ENCODE results near the gene CHTOP. TPM values are rescaled to one million over a fixed set of nuclear protein-coding genes. Genes with fewer than 3 reads are reported as not detected.
A peak's percentile ranks its signal among the peaks of the same experiment; 100 is the strongest.

The CHTOP gene
- total and polyA plus RNA-seq, 2 of the 13 experiments (the other 11 are each of a cell fraction or from before 2014, with no cell fraction given) = 38.0 to 51.9 TPM

DNA sequence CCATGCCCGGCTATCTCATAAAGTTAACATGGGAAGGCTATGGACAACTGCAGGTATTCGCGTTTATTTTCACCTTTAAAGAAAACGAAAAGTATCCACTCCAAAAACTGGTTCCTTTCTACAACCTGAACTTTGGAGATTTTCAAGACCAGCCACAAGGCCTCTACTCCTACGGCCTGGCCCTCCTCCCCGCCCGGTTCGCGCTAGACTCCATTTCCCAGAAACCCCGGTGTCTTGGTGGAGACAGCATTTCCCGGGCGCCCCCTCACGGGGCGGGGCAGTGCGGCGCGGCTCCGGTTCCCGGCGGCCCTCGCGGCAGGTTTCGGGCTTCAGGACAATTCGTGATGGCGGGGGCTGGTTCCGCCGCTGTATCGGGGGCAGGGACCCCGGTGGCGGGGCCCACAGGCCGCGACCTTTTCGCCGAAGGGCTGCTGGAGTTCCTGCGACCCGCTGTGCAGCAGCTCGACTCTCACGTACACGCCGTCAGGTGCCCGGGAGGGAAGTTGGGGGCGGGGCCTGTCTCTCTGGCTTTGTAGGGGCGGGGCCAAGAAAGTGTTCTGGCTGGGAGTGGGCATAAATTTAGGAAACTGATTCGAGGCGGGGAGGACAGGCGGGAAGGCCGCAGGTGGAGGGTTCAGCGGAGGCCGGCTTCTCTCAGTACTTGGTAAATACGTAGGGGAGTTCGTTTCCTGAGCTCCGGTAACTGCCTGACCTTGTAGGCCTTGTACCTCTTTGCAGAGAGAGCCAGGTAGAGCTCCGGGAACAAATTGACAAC is 24.7 kb downstream of the CHTOP start, which contains the start of gene SNAPIN (continued):
- 0 out of 2 replicates have a peak, but pooled peaks have one; percentile 18 for TF ChIP-seq ZNF619 (CRISPR knock-in tag; IDR thresholded peaks at IDR 0.05)
- TF ChIP-seq TOE1 (CRISPR knock-in tag; IDR thresholded peaks at IDR 0.05) = no peak
- TF ChIP-seq, protein P1, sequence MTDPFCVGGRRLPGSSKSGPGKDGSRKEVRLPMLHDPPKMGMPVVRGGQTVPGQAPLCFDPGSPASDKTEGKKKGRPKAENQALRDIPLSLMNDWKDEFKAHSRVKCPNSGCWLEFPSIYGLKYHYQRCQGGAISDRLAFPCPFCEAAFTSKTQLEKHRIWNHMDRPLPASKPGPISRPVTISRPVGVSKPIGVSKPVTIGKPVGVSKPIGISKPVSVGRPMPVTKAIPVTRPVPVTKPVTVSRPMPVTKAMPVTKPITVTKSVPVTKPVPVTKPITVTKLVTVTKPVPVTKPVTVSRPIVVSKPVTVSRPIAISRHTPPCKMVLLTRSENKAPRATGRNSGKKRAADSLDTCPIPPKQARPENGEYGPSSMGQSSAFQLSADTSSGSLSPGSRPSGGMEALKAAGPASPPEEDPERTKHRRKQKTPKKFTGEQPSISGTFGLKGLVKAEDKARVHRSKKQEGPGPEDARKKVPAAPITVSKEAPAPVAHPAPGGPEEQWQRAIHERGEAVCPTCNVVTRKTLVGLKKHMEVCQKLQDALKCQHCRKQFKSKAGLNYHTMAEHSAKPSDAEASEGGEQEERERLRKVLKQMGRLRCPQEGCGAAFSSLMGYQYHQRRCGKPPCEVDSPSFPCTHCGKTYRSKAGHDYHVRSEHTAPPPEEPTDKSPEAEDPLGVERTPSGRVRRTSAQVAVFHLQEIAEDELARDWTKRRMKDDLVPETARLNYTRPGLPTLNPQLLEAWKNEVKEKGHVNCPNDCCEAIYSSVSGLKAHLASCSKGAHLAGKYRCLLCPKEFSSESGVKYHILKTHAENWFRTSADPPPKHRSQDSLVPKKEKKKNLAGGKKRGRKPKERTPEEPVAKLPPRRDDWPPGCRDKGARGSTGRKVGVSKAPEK (CRISPR knock-in tag; IDR thresholded peaks at IDR 0.05; ENCODE audit: borderline replicate concordance) = no peak
- no peak for TF ChIP-seq LCORL (IDR thresholded peaks at IDR 0.05)
- TF ChIP-seq LCORL (CRISPR knock-in tag; IDR thresholded peaks at IDR 0.05) = peak; percentile 80
- TF ChIP-seq ZBED4 (CRISPR knock-in tag; IDR thresholded peaks at IDR 0.05; ENCODE audit: borderline replicate concordance) = peak; percentile 78
- peak; percentile 78 for TF ChIP-seq TAF1 (CRISPR knock-in tag; IDR thresholded peaks at IDR 0.05)
- peak; percentile 64 for TF ChIP-seq ZNF883 (CRISPR knock-in tag; IDR thresholded peaks at IDR 0.05; ENCODE audit: not compliant biosample characterization)
- peak; percentile 85; the same call in 1 of the 2 replicates for TF ChIP-seq KLF12 (CRISPR knock-in tag; IDR thresholded peaks at IDR 0.05; ENCODE audit: borderline replicate concordance)
- TF ChIP-seq AKNA (CRISPR knock-in tag; IDR thresholded peaks at IDR 0.05; ENCODE audit: borderline replicate concordance) = no peak
- TF ChIP-seq IKZF5 (CRISPR knock-in tag; IDR thresholded peaks at IDR 0.05) = peak; percentile 73
- TF ChIP-seq MAZ (IDR thresholded peaks at IDR 0.05; ENCODE audit: borderline replicate concordance, low read depth, low read length) = peak; percentile 84; the same call in 1 of the 2 replicates
- no peak for TF ChIP-seq MAZ (CRISPR knock-in tag; IDR thresholded peaks at IDR 0.05; ENCODE audit: low read depth)
- TF ChIP-seq ZNF598 (CRISPR knock-in tag; IDR thresholded peaks at IDR 0.05; ENCODE audit: borderline replicate concordance) = no peak
- peak; percentile 80 for TF ChIP-seq POGZ (CRISPR knock-in tag; IDR thresholded peaks at IDR 0.05)

All from HepG2 (cell line).